ENCODE measurements around the gene CAPN8.

CAPN8 gene

GRCh38 chr1:223708001-223708359 is 42.5 kb upstream of the CAPN8 start:
- POLR2A ChIA-PET (ENCODE audit: low non-redundant PET), result interaction anchor here (0.5 to 0.7 kb wide), 2 partner anchors 24 to 574 kb away, joined by 3 to 9 read pairs; no protein-coding TSS in a partner anchor
- TF ChIP-seq CTCF (conservative IDR thresholded peaks at IDR 0.05; ENCODE audit: low read depth), result no peak
- no peak for DNase-seq (ENCODE audit: low spot score)
- H3K27ac ChIP-seq, result peak overlapping the region; percentile 94
- CTCF ChIA-PET, result interaction anchor here (0.9 to 1.3 kb wide), 3 partner anchors 9 to 41 kb away, joined by 3 to 5 read pairs (median 4); no protein-coding TSS in a partner anchor

- POLR2A ChIA-PET (ENCODE audit: low non-redundant PET), result interaction anchor here (0.5 to 0.7 kb wide), 2 partner anchors 24 to 574 kb away, joined by 3 to 9 read pairs; no protein-coding TSS in a partner anchor
- CTCF ChIA-PET, result interaction anchor here (0.6 to 1.3 kb wide), 5 partner anchors 8 to 132 kb away, joined by 3 to 5 read pairs (median 4); no protein-coding TSS in a partner anchor
- DNase-seq (ENCODE audit: low spot score), result peak; percentile 88
- no peak for TF ChIP-seq CTCF (conservative IDR thresholded peaks at IDR 0.05; ENCODE audit: low read depth)
- H3K27ac ChIP-seq, result peak overlapping the region; percentile 94
Observed at GRCh38 chr1:223707256-223708000, 41.9 kb upstream of the CAPN8 start.

- POLR2A ChIA-PET (ENCODE audit: low non-redundant PET), result no interaction called here
- H3K27ac ChIP-seq, result peak overlapping the region; percentile 94
- TF ChIP-seq CTCF (conservative IDR thresholded peaks at IDR 0.05; ENCODE audit: low read depth), result no peak
- no peak for DNase-seq (ENCODE audit: low spot score)
- CTCF ChIA-PET, result interaction anchor here (0.6 kb wide), 1 partner anchor 21 kb away, joined by 4 read pairs; no protein-coding TSS in a partner anchor
Observed at GRCh38 chr1:223706077-223706973, 40.8 kb upstream of the CAPN8 start.

GRCh38 chr1:223704921-223705878 is 39.7 kb upstream of the CAPN8 start:
- no peak overlapping the region for H3K27ac ChIP-seq
- no peak for DNase-seq (ENCODE audit: low spot score)
- CTCF ChIA-PET, result no interaction called here
- no peak for TF ChIP-seq CTCF (conservative IDR thresholded peaks at IDR 0.05; ENCODE audit: low read depth)
- POLR2A ChIA-PET (ENCODE audit: low non-redundant PET), result no interaction called here

- CTCF ChIA-PET, result no interaction called here
- POLR2A ChIA-PET (ENCODE audit: low non-redundant PET), result no interaction called here
- no peak for TF ChIP-seq CTCF (conservative IDR thresholded peaks at IDR 0.05; ENCODE audit: low read depth)
- no peak overlapping the region for H3K27ac ChIP-seq
- no peak for DNase-seq (ENCODE audit: low spot score)
Observed at GRCh38 chr1:223703668-223704013, 38.1 kb upstream of the CAPN8 start.

Data from RWPE1 (cell line).